Measurements from ENCODE around the gene MMP13.

MMP13 gene

GRCh38 chr11:102926517-102926916 lies 29.0 kb downstream of the MMP13 start:
- no peak for DNase-seq (ENCODE audit: low spot score)
- ChIA-PET CTCF (no interaction called here), POLR2A (ENCODE audit: low non-redundant PET) (no interaction called here)
- H3K27ac ChIP-seq: no peak overlapping the region
- TF ChIP-seq, protein P1, sequence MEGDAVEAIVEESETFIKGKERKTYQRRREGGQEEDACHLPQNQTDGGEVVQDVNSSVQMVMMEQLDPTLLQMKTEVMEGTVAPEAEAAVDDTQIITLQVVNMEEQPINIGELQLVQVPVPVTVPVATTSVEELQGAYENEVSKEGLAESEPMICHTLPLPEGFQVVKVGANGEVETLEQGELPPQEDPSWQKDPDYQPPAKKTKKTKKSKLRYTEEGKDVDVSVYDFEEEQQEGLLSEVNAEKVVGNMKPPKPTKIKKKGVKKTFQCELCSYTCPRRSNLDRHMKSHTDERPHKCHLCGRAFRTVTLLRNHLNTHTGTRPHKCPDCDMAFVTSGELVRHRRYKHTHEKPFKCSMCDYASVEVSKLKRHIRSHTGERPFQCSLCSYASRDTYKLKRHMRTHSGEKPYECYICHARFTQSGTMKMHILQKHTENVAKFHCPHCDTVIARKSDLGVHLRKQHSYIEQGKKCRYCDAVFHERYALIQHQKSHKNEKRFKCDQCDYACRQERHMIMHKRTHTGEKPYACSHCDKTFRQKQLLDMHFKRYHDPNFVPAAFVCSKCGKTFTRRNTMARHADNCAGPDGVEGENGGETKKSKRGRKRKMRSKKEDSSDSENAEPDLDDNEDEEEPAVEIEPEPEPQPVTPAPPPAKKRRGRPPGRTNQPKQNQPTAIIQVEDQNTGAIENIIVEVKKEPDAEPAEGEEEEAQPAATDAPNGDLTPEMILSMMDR (conservative IDR thresholded peaks at IDR 0.05; ENCODE audit: low read depth): no peak

GRCh38 chr11:102925988-102926387 lies 29.5 kb downstream of the MMP13 start:
- TF ChIP-seq, protein P1 (conservative IDR thresholded peaks at IDR 0.05; ENCODE audit: low read depth): no peak
- ChIA-PET CTCF (no interaction called here), POLR2A (ENCODE audit: low non-redundant PET) (no interaction called here)
- no peak for DNase-seq (ENCODE audit: low spot score)
- no peak overlapping the region for H3K27ac ChIP-seq

- H3K27ac ChIP-seq: no peak overlapping the region
- ChIA-PET POLR2A (ENCODE audit: low non-redundant PET) (no interaction called here), CTCF (interaction anchor here (0.6 to 0.8 kb wide), 2 partner anchors 25 to 70 kb away, joined by 3 read pairs; no protein-coding TSS in a partner anchor)
- TF ChIP-seq, protein P1 (conservative IDR thresholded peaks at IDR 0.05; ENCODE audit: low read depth): no peak
- DNase-seq (ENCODE audit: low spot score): no peak
These were observed 30.6 kb downstream of the MMP13 start for GRCh38 chr11:102924851-102925380.

DNA sequence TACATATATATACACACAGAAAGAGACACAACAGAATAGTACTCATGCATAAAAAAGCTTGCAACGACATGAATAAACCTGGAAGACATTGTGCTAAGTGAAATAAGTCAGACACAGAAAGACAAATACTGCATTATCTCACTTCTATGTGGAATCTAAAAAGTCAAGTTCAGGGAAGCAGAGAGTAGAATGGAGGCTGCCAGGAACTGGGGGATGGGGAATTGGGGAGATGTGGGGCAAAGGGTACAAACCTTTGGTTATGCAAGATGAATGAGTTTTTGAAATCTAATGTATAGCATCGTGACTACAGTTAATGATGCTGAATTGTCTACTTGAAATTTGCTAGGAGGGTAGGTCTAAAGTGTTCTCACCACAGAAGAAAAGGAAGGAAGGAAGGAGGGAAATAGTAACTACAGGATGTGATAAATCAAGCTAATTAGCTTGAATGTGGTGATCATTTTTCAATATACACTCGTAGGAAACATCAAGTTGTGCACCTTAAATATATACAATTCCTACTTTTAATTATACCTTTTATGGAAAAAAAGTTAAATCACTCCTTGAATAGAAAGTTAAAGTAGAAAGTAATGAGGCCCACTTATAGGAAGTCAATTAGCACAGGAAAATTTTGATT lies 33.8 kb downstream of the MMP13 start:
- no peak for DNase-seq (ENCODE audit: low spot score)
- H3K27ac ChIP-seq: no peak overlapping the region
- ChIA-PET POLR2A (ENCODE audit: low non-redundant PET) (no interaction called here), CTCF (no interaction called here)
- TF ChIP-seq, protein P1 (conservative IDR thresholded peaks at IDR 0.05; ENCODE audit: low read depth): no peak

- H3K27ac ChIP-seq: no peak overlapping the region
- no peak for DNase-seq (ENCODE audit: low spot score)
- ChIA-PET POLR2A (ENCODE audit: low non-redundant PET) (no interaction called here), CTCF (interaction anchor here (0.7 kb wide), 1 partner anchor 106 kb away, joined by 3 read pairs; no protein-coding TSS in a partner anchor)
- TF ChIP-seq, protein P1 (conservative IDR thresholded peaks at IDR 0.05; ENCODE audit: low read depth): no peak
These were observed 35.3 kb downstream of the MMP13 start for GRCh38 chr11:102920118-102920684.

DNA sequence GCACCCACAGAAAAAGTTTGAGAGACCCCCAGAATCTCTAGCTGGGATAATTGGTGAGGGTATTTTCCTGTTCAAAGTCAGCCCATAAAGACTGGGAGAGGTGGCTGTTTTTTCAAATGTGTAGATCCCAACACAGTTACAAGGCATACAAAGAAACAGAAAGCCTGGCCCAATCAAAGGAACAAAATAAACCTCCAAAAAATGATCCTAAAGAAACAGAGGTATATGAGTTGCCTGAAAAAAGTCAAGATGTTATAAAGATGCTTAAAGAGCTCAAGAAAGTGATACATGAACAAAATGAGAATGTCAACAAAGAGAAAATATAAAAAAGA lies 40.5 kb downstream of the MMP13 start:
- POLR2A ChIA-PET (ENCODE audit: low non-redundant PET): no interaction called here
- DNase-seq (ENCODE audit: low spot score): no peak
- CTCF ChIA-PET: interaction anchor here (0.7 to 1.8 kb wide), 13 partner anchors 8 to 185 kb away, joined by 3 to 10 read pairs (median 4); partner anchors contain the start of gene MMP13
- H3K27ac ChIP-seq: no peak overlapping the region
- TF ChIP-seq, protein P1 (conservative IDR thresholded peaks at IDR 0.05; ENCODE audit: low read depth): peak; percentile 20; the same call in 1 of the 2 replicates
